SU-DHL-6 (cell line): ENCODE measurements around the gene PCDHGB4.
"Not testable (repeated sequence)": the region's sequence is repeated elsewhere in the genome, so short reads cannot be mapped to it uniquely, and the experiment has no call there.

Experiments
- H2AFZ ChIP-seq: fragments of 200-600 bp; sonication (generic); 2 replicates; pipeline ENCODE4 v1.6.1; 2014; ENCODE audit warnings: low read depth, mild to moderate bottlenecking, moderate library complexity, mixed read lengths, antibody characterized with exemption, low read length; ENCODE audit not compliant: severe bottlenecking
- H3F3A ChIP-seq: fragments of 200-600 bp; shearing (Covaris generic); 2 replicates; pipeline ENCODE4 v1.6.0; 2016; ENCODE audit warnings: antibody characterized with exemption, mild to moderate bottlenecking; ENCODE audit not compliant: insufficient read depth
- H3K27ac ChIP-seq: fragments of 200-600 bp; sonication (generic); 2 replicates; pipeline ENCODE4 v1.5.1; 2016; ENCODE audit warnings: low read depth, mild to moderate bottlenecking, low read length, moderate library complexity, mixed read lengths
- H3K27me3 ChIP-seq: fragments of 200-600 bp; sonication (generic), shearing (Covaris generic); 2 replicates; pipeline ENCODE4 v1.6.0; 2014; ENCODE audit warnings: mild to moderate bottlenecking, low read length
- H3K36me3 ChIP-seq: fragments of 200-600 bp; sonication (generic); 2 replicates; pipeline ENCODE4 v1.6.1; 2014; ENCODE audit warnings: mild to moderate bottlenecking, low read length, mixed read lengths
- H3K4me2 ChIP-seq: fragments of 300-600, 200-600 bp; shearing (Covaris generic), sonication (generic); 2 replicates; pipeline ENCODE4 v1.6.0; 2014; ENCODE audit warnings: low read length, low read depth, mild to moderate bottlenecking; ENCODE audit not compliant: poor library complexity, severe bottlenecking
- H3K4me3 ChIP-seq: fragments of 200-600 bp; sonication (generic); 2 replicates; pipeline ENCODE4 v1.5.1; 2014; ENCODE audit warnings: antibody characterized with exemption, low read length, mild to moderate bottlenecking, mixed read lengths; ENCODE audit not compliant: insufficient read depth, poor library complexity, severe bottlenecking
- H3K79me2 ChIP-seq: fragments of 200-600 bp; sonication (generic); 2 replicates; pipeline ENCODE4 v1.6.1; 2014; ENCODE audit warnings: mild to moderate bottlenecking, low read length, moderate library complexity; ENCODE audit not compliant: insufficient read depth
- H3K9ac ChIP-seq: fragments of 200-600 bp; sonication (generic); 2 replicates; pipeline ENCODE4 v1.7.0; 2014; ENCODE audit warnings: mild to moderate bottlenecking, low read length
- H3K9me2 ChIP-seq: fragments of 200-600 bp; sonication (generic); replicated peaks from 2 replicates; pipeline ENCODE4 v1.6.1; 2014; ENCODE audit warnings: low read length; ENCODE audit not compliant: insufficient read depth
- H3K9me3 ChIP-seq: fragments of 200-600 bp; sonication (generic); 2 replicates; pipeline ENCODE4 v1.6.1; 2014; ENCODE audit warnings: low read length, mixed read lengths; ENCODE audit not compliant: insufficient read depth
- H4K20me1 ChIP-seq: fragments of 200-600 bp; sonication (generic); 2 replicates; pipeline ENCODE4 v1.6.1; 2014; ENCODE audit warnings: low read depth, mild to moderate bottlenecking, antibody characterized with exemption, low read length, moderate library complexity, mixed read lengths
- CTCF ChIP-seq: fragments of 200-600 bp; sonication (generic); IDR thresholded peaks from one replicate; pipeline ENCODE4 v1.5.1; 2017; ENCODE audit warnings: antibody characterized with exemption, mild to moderate bottlenecking, low read length, moderate library complexity; ENCODE audit not compliant: insufficient read depth, poor library complexity, severe bottlenecking
- EZH2phosphoT487 ChIP-seq: fragments of 200-600 bp; sonication (generic), shearing (Covaris generic); conservative IDR thresholded peaks from 2 replicates; pipeline ENCODE4 v1.6.1; 2018; ENCODE audit warnings: mild to moderate bottlenecking, antibody characterized with exemption, low read length, moderate library complexity, mixed read lengths

The PCDHGB4 gene

GRCh38 chr5:141412854-141413539 lies 25.5 kb downstream of the PCDHGB4 start, which contains the start of gene PCDHGA10:
TSS of gene PCDHGA10 (plus strand) at chr5:141412987. CDS start at chr5:141413176, 189 bp downstream.
- Histone ChIP-seq H3K27ac (no peak within 1 kb of the TSS), H3K36me3 (no peaks in the 10 kb centered on the region), H3K9ac (no peak within 1 kb of the TSS), H3K27me3 (no peaks in the 10 kb centered on the region), H3K9me2 (no peaks in the 10 kb centered on the region), H3K4me2 (no peak within 1 kb of the TSS), H2AFZ (no peak within 1 kb of the TSS), H3K4me3 (no peak within 1 kb of the TSS), H3K9me3 (peaks cover 15% of the 10 kb centered on the region; the same call in 1 of the 2 replicates), H4K20me1 (no peaks in the 10 kb centered on the region), H3K79me2 (0 out of 2 replicates have a peak, but pooled peaks cover 3% of the 10 kb centered on the region), H3F3A (0 out of 2 replicates have a peak, but pooled peaks cover 5% of the 10 kb centered on the region)
- TF ChIP-seq EZH2phosphoT487 (no peak), CTCF (no peak)

GRCh38 chr5:141413540-141414069 lies 26.1 kb downstream of the PCDHGB4 start:
- Histone ChIP-seq H3K36me3 (no peaks in the 10 kb centered on the region), H3K79me2 (0 out of 2 replicates have a peak, but pooled peaks cover 3% of the 10 kb centered on the region), H4K20me1 (no peaks in the 10 kb centered on the region), H3F3A (0 out of 2 replicates have a peak, but pooled peaks cover 5% of the 10 kb centered on the region), H3K27ac (no peak overlapping the region), H3K9me2 (no peaks in the 10 kb centered on the region), H2AFZ (no peak overlapping the region), H3K9me3 (peaks cover 12% of the 10 kb centered on the region; the same call in 1 of the 2 replicates), H3K4me3 (no peak overlapping the region), H3K9ac (no peak overlapping the region), H3K4me2 (no peak overlapping the region), H3K27me3 (no peaks in the 10 kb centered on the region)
- TF ChIP-seq CTCF: no peak
- no peak for TF ChIP-seq EZH2phosphoT487

GRCh38 chr5:141414548-141415274 lies 27.2 kb downstream of the PCDHGB4 start:
- H2AFZ ChIP-seq, H3K79me2 ChIP-seq, H3F3A ChIP-seq, H3K27ac ChIP-seq, H3K36me3 ChIP-seq, H4K20me1 ChIP-seq, H3K4me2 ChIP-seq, H3K9me2 ChIP-seq, H3K4me3 ChIP-seq, H3K9ac ChIP-seq, H3K9me3 ChIP-seq, H3K27me3 ChIP-seq: not testable (repeated sequence)

GRCh38 chr5:141415275-141415618 lies 27.7 kb downstream of the PCDHGB4 start:
- not testable (repeated sequence) for H3K4me2 ChIP-seq, H3K27ac ChIP-seq, H3F3A ChIP-seq, H3K9ac ChIP-seq, H3K27me3 ChIP-seq, H2AFZ ChIP-seq, H3K36me3 ChIP-seq, H4K20me1 ChIP-seq, H3K79me2 ChIP-seq, H3K4me3 ChIP-seq, H3K9me2 ChIP-seq
- peaks cover 10% of the 10 kb centered on the region; the same call in 1 of the 2 replicates for H3K9me3 ChIP-seq
